ENCODE data around the gene TTLL12. TPM values are rescaled to one million over a fixed set of nuclear protein-coding genes. Genes with fewer than 3 reads are reported as not detected.

Gene TTLL12
- total RNA-seq, 1 donor from 2014 or later: 10.6 TPM

DNA sequence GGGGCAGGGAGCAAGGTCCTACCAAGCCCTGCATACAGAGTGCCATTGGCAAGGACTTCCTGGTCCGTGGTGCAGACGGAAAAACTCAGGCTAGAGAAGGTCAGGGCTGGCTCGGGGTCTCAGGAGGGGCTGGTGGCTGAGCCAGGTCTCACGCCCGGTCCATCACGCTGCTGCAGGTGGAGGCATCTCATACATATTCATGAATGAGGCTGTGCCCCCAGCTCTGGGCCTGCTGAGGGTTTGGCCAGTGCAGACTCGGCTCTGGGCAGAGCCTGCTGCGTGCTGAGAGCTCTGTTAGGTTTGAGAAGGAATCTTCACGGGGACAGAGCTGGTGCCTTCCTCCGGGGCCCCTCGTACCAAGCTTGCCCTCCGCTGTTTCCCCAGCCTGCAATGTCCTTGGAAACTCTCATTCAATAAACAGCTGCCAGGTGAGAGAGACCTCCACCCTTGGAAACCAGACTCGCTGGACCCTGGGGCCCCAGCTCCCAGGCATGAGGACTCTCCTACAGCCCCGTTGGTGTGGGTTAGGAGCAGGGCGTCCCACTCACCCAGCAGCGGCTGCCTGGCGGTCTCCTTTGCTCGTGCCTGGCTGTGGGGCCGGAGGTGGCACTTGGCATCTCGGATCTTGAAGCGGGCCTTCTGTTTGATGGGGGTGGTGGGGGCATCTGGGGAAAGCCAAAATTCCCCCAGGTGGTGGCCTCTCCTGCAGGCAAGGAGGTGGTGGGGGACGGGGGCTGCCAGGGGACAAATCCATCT is 33.9 kb upstream of the TTLL12 start:
- intact Hi-C loops (cut with DNase I): no loop called here
- Histone ChIP-seq H3K4me3 (no peak overlapping the region), H3K27ac (no peak overlapping the region), H3K36me3 (no peaks in the 10 kb centered on the region), H3K9me3 (no peaks in the 10 kb centered on the region), H3K4me1 (no peaks in the 10 kb centered on the region), H3K27me3 (no peaks in the 10 kb centered on the region)
- no peak for DNase-seq (ENCODE audit: low spot score in 2 of 2)
- TF ChIP-seq, protein P1, sequence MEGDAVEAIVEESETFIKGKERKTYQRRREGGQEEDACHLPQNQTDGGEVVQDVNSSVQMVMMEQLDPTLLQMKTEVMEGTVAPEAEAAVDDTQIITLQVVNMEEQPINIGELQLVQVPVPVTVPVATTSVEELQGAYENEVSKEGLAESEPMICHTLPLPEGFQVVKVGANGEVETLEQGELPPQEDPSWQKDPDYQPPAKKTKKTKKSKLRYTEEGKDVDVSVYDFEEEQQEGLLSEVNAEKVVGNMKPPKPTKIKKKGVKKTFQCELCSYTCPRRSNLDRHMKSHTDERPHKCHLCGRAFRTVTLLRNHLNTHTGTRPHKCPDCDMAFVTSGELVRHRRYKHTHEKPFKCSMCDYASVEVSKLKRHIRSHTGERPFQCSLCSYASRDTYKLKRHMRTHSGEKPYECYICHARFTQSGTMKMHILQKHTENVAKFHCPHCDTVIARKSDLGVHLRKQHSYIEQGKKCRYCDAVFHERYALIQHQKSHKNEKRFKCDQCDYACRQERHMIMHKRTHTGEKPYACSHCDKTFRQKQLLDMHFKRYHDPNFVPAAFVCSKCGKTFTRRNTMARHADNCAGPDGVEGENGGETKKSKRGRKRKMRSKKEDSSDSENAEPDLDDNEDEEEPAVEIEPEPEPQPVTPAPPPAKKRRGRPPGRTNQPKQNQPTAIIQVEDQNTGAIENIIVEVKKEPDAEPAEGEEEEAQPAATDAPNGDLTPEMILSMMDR (IDR thresholded peaks at IDR 0.05): no peak

- Histone ChIP-seq H3K4me3 (no peak overlapping the region), H3K9me3 (no peaks in the 10 kb centered on the region), H3K36me3 (no peaks in the 10 kb centered on the region), H3K27ac (no peak overlapping the region), H3K27me3 (no peaks in the 10 kb centered on the region), H3K4me1 (no peaks in the 10 kb centered on the region)
- intact Hi-C loops (cut with DNase I): no loop called here
- TF ChIP-seq, protein P1 (IDR thresholded peaks at IDR 0.05): no peak
- no peak for DNase-seq (ENCODE audit: low spot score in 2 of 2)
Measured at GRCh38 chr22:43218786-43219185, 31.9 kb upstream of the TTLL12 start.

GRCh38 chr22:43217285-43218030 is 30.5 kb upstream of the TTLL12 start:
- intact Hi-C loops (cut with DNase I): no loop called here
- Histone ChIP-seq H3K27ac (no peak overlapping the region), H3K4me3 (no peak overlapping the region), H3K36me3 (no peaks in the 10 kb centered on the region), H3K4me1 (no peaks in the 10 kb centered on the region), H3K9me3 (no peaks in the 10 kb centered on the region), H3K27me3 (no peaks in the 10 kb centered on the region)
- DNase-seq (ENCODE audit: low spot score in 2 of 2): no peak
- TF ChIP-seq, protein P1 (IDR thresholded peaks at IDR 0.05): no peak

DNA sequence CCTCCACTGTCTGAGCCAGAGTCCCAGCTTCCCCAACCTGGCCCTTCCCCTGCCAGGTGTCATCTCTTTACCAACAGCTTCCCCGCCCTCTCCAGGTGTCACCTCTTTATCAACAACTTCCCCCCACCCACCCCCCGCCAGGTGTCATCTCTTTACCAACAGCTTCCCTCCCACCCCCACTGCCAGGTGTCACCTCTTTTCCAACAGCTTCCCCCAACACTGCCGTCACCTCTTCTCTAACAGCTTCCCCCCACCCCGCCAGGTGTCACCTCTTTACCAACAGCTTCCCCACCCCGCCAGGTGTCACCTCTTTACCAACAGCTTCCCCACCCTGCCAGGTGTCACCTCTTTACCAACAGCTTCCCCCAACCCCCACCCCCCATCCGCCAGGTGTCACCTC is 29.8 kb upstream of the TTLL12 start:
- TF ChIP-seq, protein P1 (IDR thresholded peaks at IDR 0.05): no peak
- no peak overlapping the region for H3K4me3 ChIP-seq
- H3K27me3 ChIP-seq: no peaks in the 10 kb centered on the region
- intact Hi-C loops (cut with DNase I): no loop called here
- no peaks in the 10 kb centered on the region for H3K36me3 ChIP-seq
- no peaks in the 10 kb centered on the region for H3K4me1 ChIP-seq
- no peaks in the 10 kb centered on the region for H3K9me3 ChIP-seq
- no peak overlapping the region for H3K27ac ChIP-seq
- DNase-seq (ENCODE audit: low spot score in 2 of 2): no peak

DNA sequence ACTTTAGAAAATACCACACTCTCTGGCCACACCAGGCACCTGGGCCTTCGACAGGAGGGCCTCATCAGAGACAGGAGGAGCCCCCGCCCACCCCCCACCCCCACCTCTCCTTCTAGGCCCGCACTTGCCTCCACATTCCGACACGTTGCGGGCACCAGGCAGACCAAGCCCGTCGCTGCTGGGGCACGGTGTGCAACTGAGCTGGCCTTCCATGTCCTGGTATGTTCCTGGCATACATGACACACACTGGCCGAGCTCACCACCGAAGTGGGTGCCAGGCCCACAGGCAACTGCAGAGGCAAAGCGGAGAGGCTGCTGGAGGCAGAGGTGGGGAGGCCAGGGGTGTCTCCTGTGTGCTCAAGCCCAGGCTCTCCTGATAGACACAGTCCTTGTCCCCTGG is 27.0 kb upstream of the TTLL12 start:
- Histone ChIP-seq H3K9me3 (no peaks in the 10 kb centered on the region), H3K36me3 (no peaks in the 10 kb centered on the region), H3K27me3 (no peaks in the 10 kb centered on the region), H3K4me1 (no peaks in the 10 kb centered on the region), H3K27ac (no peak overlapping the region), H3K4me3 (no peak overlapping the region)
- TF ChIP-seq, protein P1 (IDR thresholded peaks at IDR 0.05): no peak
- intact Hi-C loops (cut with DNase I): no loop called here
- DNase-seq (ENCODE audit: low spot score in 2 of 2): no peak
